Activated T-cell treated with anti-CD3 and anti-CD28 coated beads, Interleukin-2, amount 50 U/mL, for 1 hour (primary cell): ENCODE measurements around the gene AATK.

ENCODE experiments used
- DNase-seq: peaks from one replicate; pipeline ENCODE4 v3.0.0-alpha.2; 2020

Gene AATK

GRCh38 chr17:81110488-81111040 is 55.5 kb downstream of the AATK start:
- no peak for DNase-seq

- DNase-seq, result no peak
Measured at GRCh38 chr17:81109957-81110356, 56.1 kb downstream of the AATK start.

- DNase-seq, result no peak
Measured at GRCh38 chr17:81108220-81108619, 57.8 kb downstream of the AATK start.

- DNase-seq, result no peak
Measured at GRCh38 chr17:81106716-81107115, 59.3 kb downstream of the AATK start.

- no peak for DNase-seq
Measured at GRCh38 chr17:81103379-81103778, 62.6 kb downstream of the AATK start.

GRCh38 chr17:81102869-81103268 is 63.2 kb downstream of the AATK start:
- no peak for DNase-seq

GRCh38 chr17:81102352-81102751 is 63.7 kb downstream of the AATK start:
- no peak for DNase-seq

- peak; percentile 93 for DNase-seq
Measured at GRCh38 chr17:81101614-81102306, 64.3 kb downstream of the AATK start.

- no peak for DNase-seq
Measured at GRCh38 chr17:81100668-81101067, 65.4 kb downstream of the AATK start.

- no peak for DNase-seq
Measured at GRCh38 chr17:81099888-81100287, 66.1 kb downstream of the AATK start.

GRCh38 chr17:81097943-81098308 is 68.1 kb downstream of the AATK start:
- DNase-seq, result no peak

GRCh38 chr17:81097134-81097942 is 68.7 kb downstream of the AATK start:
- peak; percentile 71 for DNase-seq

GRCh38 chr17:81096741-81097133 is 69.3 kb downstream of the AATK start:
- no peak for DNase-seq

- peak; percentile 64 for DNase-seq
Measured at GRCh38 chr17:81095383-81095762, 70.6 kb downstream of the AATK start.

GRCh38 chr17:81094509-81095382 is 71.3 kb downstream of the AATK start:
- peak; percentile 94 for DNase-seq

- DNase-seq, result no peak
Measured at GRCh38 chr17:81093619-81094508, 72.2 kb downstream of the AATK start.

GRCh38 chr17:81092518-81093095 is 73.4 kb downstream of the AATK start:
- no peak for DNase-seq

- no peak for DNase-seq
Measured at GRCh38 chr17:81091774-81092517, 74.1 kb downstream of the AATK start.

- no peak for DNase-seq
Measured at GRCh38 chr17:81091154-81091553, 74.9 kb downstream of the AATK start.

GRCh38 chr17:81090361-81091136 is 75.5 kb downstream of the AATK start:
- no peak for DNase-seq
